HepG2 (cell line): Measurements from ENCODE around the gene APC2. TPM values are rescaled to one million over a fixed set of nuclear protein-coding genes. Genes with fewer than 3 reads are reported as not detected.

Experiments used
- ATAD3A ChIP-seq: sonication (generic); formaldehyde crosslinking; IDR thresholded peaks from 2 replicates; pipeline ENCODE4 v1.4.0; 2020; ENCODE audit warnings: missing genetic modification reagents
- EEA1 ChIP-seq: sonication (generic); formaldehyde crosslinking; IDR thresholded peaks from 2 replicates; pipeline ENCODE4 v1.5.1; 2020; ENCODE audit warnings: mild to moderate bottlenecking, missing genetic modification reagents, borderline replicate concordance
- FOXK2 ChIP-seq: fragments of 450-650 bp; IDR thresholded peaks from 2 replicates; pipeline ENCODE4 v1.6.1; 2016
- GFI1 ChIP-seq: sonication (generic); formaldehyde crosslinking; IDR thresholded peaks from 2 replicates; pipeline ENCODE4 v1.5.0; 2020; ENCODE audit warnings: missing genetic modification reagents, mild to moderate bottlenecking, borderline replicate concordance
- HNRNPLL ChIP-seq: fragments of 200-400 bp; formaldehyde crosslinking; IDR thresholded peaks from 2 replicates; pipeline ENCODE4 v1.6.1; 2017; ENCODE audit warnings: mild to moderate bottlenecking, low read depth, low read length; ENCODE audit not compliant: poor library complexity, severe bottlenecking
- IRX3 ChIP-seq: sonication (generic); formaldehyde crosslinking; IDR thresholded peaks from 2 replicates; pipeline ENCODE4 v1.8.1; 2023; ENCODE audit warnings: mild to moderate bottlenecking, low read depth, missing genetic modification reagents, borderline replicate concordance
- KLF6 ChIP-seq: IDR thresholded peaks from 2 replicates; pipeline ENCODE4 v1.8.0; 2016; ENCODE audit warnings: missing biosample characterization, missing genetic modification reagents
- MTF2 ChIP-seq: sonication (generic); formaldehyde crosslinking; IDR thresholded peaks from 2 replicates; pipeline ENCODE4 v1.5.0; 2020; ENCODE audit warnings: missing genetic modification reagents, borderline replicate concordance
- NAIF1 ChIP-seq: sonication (generic); formaldehyde crosslinking; IDR thresholded peaks from 2 replicates; pipeline ENCODE4 v1.5.0; 2020; ENCODE audit warnings: mild to moderate bottlenecking, missing genetic modification reagents, borderline replicate concordance
- RBM39 ChIP-seq: fragments of 200-400 bp; formaldehyde crosslinking; IDR thresholded peaks from one replicate; pipeline ENCODE4 v1.6.1; 2018; ENCODE audit warnings: antibody characterized with exemption, mild to moderate bottlenecking, low read depth, low read length; ENCODE audit not compliant: poor library complexity, severe bottlenecking
- RXRA ChIP-seq: sonication (generic); formaldehyde crosslinking; IDR thresholded peaks from 2 replicates; pipeline ENCODE4 v1.5.1; 2020; ENCODE audit warnings: missing genetic modification reagents
- SYNCRIP ChIP-seq: fragments of 200-400 bp; formaldehyde crosslinking; IDR thresholded peaks from 2 replicates; pipeline ENCODE4 v1.6.1; 2018; ENCODE audit warnings: mild to moderate bottlenecking, low read depth, low read length; ENCODE audit not compliant: insufficient read depth
- ZKSCAN1 ChIP-seq: fragments of 150-350 bp; IDR thresholded peaks from 2 replicates; pipeline ENCODE4 v1.6.1; 2014; ENCODE audit warnings: low read length
- ZNF292 ChIP-seq: sonication (generic); formaldehyde crosslinking; IDR thresholded peaks from 2 replicates; pipeline ENCODE4 v1.8.1; 2022; ENCODE audit warnings: mild to moderate bottlenecking, low read depth, missing genetic modification reagents, borderline replicate concordance
- ZNF567 ChIP-seq: sonication (generic); formaldehyde crosslinking; IDR thresholded peaks from 2 replicates; pipeline ENCODE4 v1.8.1; 2023; ENCODE audit warnings: mild to moderate bottlenecking, missing genetic modification reagents, borderline replicate concordance
- ZNF670 ChIP-seq: sonication (generic); formaldehyde crosslinking; IDR thresholded peaks from 2 replicates; pipeline ENCODE4 v1.8.0; 2022; ENCODE audit warnings: mild to moderate bottlenecking, missing genetic modification reagents, borderline replicate concordance
- ZNF678 ChIP-seq: sonication (generic); formaldehyde crosslinking; IDR thresholded peaks from 2 replicates; pipeline ENCODE4 v1.4.0; 2020; ENCODE audit warnings: mild to moderate bottlenecking, missing genetic modification reagents
- polyA plus RNA-seq, 8 experiments: library from polyadenylated mRNA; depleted of rRNA in 3 of 8; stranded (reverse) in 7 of 8; unstranded in 1 of 8; fragments of >200 nt; fragmentation: Illumina TruSeq in 4 of 8; extraction: Trizol in 4 of 8; gene quantifications; 2 replicates each; pipeline versions ENCODE4 v1.2.1 to v1.2.3, GENCODE V29; 2011 to 2016; ENCODE audit warnings: low read depth in 4 of 8, missing spikeins in 1 of 8, mixed read lengths in 1 of 8; ENCODE audit not compliant: insufficient read depth in 1 of 8
- total RNA-seq, 5 experiments: library from RNA; depleted of rRNA; stranded (reverse); fragments of >200 nt; fragmentation: Illumina TruSeq; extraction: Trizol; gene quantifications; 2 replicates each; pipeline ENCODE4 v1.2.3, GENCODE V29; 2016; ENCODE audit warnings: low read depth in 1 of 5
- TF ChIP-seq, protein P1 (sequence below): sonication (generic); formaldehyde crosslinking; IDR thresholded peaks from 2 replicates; pipeline ENCODE4 v1.8.1; 2023; ENCODE audit warnings: missing genetic modification reagents, inconsistent platforms, borderline replicate concordance
- TF ChIP-seq, protein P2 (sequence below): sonication (generic); formaldehyde crosslinking; IDR thresholded peaks from 2 replicates; pipeline ENCODE4 v1.4.0; 2020; ENCODE audit warnings: missing genetic modification reagents, borderline replicate concordance
- TF ChIP-seq, protein P3 (sequence below): IDR thresholded peaks from 2 replicates; pipeline ENCODE4 v1.6.1; 2018; ENCODE audit warnings: missing genetic modification reagents
- TF ChIP-seq, protein P4 (sequence below): sonication (generic); formaldehyde crosslinking; IDR thresholded peaks from 2 replicates; pipeline ENCODE4 v1.4.0; 2020; ENCODE audit warnings: missing genetic modification reagents, borderline replicate concordance
- TF ChIP-seq, protein P5 (sequence below): sonication (generic); formaldehyde crosslinking; IDR thresholded peaks from 2 replicates; pipeline ENCODE4 v1.4.0; 2020; ENCODE audit warnings: missing genetic modification reagents, borderline replicate concordance

The APC2 gene
- total and polyA plus RNA-seq, 2 of the 13 experiments (the other 11 are each of a cell fraction or from before 2014, with no cell fraction given), result 0.08 to 0.22 TPM

DNA sequence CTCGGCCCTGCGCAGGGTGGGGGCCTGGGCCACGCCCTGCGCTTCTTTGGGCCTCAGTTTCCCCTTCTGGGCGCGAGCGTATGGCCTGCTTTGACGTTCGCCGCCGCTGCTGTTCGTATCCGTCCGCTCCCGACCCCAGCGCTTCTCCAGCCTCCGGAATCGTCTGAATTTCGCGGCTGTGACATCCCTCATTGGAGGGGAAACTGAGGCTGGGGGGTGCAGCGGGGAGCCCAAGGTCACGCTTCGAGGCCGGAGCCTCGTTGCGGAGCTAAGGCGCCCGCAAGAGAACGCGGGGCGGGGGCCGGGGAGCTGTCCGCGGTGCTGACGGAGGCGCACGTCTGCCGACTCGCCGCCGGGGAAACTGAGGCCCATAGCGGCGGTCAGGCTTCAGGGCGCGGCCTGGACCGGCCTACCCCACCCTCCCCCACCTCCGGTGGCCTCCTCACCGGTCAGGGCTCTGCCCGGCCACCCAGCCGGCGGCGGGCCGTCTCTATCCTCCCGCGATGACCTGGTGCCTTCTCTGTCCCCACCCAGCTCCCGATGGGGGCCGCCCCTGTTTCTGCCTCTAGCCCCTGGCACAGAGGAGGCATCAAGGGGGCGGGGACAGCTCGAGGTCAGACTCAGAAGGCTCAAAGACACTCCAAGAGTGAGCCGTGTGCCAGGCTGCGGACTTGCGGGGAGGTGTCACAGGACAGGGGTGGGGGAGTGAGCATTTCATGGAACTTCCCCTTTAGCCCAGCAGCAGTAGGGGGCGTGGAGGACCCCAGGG is 3.0 kb upstream of the APC2 start (continued):
- peak; percentile 67; the same call in 1 of the 2 replicates for TF ChIP-seq KLF6 (CRISPR knock-in tag)
- TF ChIP-seq, protein P1, sequence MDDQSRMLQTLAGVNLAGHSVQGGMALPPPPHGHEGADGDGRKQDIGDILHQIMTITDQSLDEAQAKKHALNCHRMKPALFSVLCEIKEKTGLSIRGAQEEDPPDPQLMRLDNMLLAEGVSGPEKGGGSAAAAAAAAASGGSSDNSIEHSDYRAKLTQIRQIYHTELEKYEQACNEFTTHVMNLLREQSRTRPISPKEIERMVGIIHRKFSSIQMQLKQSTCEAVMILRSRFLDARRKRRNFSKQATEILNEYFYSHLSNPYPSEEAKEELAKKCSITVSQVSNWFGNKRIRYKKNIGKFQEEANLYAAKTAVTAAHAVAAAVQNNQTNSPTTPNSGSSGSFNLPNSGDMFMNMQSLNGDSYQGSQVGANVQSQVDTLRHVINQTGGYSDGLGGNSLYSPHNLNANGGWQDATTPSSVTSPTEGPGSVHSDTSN (CRISPR knock-in tag), result no peak
- no peak for TF ChIP-seq ZKSCAN1
- no peak for TF ChIP-seq GFI1
- peak; percentile 69; the same call in 1 of the 2 replicates for TF ChIP-seq MTF2 (CRISPR knock-in tag)
- no peak for TF ChIP-seq FOXK2
- no peak for TF ChIP-seq ATAD3A (CRISPR knock-in tag)
- no peak for TF ChIP-seq ZNF292 (CRISPR knock-in tag)
- TF ChIP-seq, protein P2, sequence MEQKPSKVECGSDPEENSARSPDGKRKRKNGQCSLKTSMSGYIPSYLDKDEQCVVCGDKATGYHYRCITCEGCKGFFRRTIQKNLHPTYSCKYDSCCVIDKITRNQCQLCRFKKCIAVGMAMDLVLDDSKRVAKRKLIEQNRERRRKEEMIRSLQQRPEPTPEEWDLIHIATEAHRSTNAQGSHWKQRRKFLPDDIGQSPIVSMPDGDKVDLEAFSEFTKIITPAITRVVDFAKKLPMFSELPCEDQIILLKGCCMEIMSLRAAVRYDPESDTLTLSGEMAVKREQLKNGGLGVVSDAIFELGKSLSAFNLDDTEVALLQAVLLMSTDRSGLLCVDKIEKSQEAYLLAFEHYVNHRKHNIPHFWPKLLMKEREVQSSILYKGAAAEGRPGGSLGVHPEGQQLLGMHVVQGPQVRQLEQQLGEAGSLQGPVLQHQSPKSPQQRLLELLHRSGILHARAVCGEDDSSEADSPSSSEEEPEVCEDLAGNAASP (CRISPR knock-in tag), result 0 out of 2 replicates have a peak, but pooled peaks have one; percentile 59
- TF ChIP-seq RXRA, result no peak
- TF ChIP-seq NAIF1 (CRISPR knock-in tag), result no peak
- TF ChIP-seq IRX3 (CRISPR knock-in tag), result no peak
- no peak for TF ChIP-seq EEA1
- TF ChIP-seq, protein P3, sequence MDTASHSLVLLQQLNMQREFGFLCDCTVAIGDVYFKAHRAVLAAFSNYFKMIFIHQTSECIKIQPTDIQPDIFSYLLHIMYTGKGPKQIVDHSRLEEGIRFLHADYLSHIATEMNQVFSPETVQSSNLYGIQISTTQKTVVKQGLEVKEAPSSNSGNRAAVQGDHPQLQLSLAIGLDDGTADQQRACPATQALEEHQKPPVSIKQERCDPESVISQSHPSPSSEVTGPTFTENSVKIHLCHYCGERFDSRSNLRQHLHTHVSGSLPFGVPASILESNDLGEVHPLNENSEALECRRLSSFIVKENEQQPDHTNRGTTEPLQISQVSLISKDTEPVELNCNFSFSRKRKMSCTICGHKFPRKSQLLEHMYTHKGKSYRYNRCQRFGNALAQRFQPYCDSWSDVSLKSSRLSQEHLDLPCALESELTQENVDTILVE, result no peak
- TF ChIP-seq, protein P4, sequence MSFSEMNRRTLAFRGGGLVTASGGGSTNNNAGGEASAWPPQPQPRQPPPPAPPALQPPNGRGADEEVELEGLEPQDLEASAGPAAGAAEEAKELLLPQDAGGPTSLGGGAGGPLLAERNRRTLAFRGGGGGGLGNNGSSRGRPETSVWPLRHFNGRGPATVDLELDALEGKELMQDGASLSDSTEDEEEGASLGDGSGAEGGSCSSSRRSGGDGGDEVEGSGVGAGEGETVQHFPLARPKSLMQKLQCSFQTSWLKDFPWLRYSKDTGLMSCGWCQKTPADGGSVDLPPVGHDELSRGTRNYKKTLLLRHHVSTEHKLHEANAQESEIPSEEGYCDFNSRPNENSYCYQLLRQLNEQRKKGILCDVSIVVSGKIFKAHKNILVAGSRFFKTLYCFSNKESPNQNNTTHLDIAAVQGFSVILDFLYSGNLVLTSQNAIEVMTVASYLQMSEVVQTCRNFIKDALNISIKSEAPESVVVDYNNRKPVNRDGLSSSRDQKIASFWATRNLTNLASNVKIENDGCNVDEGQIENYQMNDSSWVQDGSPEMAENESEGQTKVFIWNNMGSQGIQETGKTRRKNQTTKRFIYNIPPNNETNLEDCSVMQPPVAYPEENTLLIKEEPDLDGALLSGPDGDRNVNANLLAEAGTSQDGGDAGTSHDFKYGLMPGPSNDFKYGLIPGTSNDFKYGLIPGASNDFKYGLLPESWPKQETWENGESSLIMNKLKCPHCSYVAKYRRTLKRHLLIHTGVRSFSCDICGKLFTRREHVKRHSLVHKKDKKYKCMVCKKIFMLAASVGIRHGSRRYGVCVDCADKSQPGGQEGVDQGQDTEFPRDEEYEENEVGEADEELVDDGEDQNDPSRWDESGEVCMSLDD (CRISPR knock-in tag), result no peak
- no peak for TF ChIP-seq ZNF567 (CRISPR knock-in tag)
- no peak for TF ChIP-seq HNRNPLL
- no peak for TF ChIP-seq SYNCRIP
- no peak for TF ChIP-seq RBM39
- no peak for TF ChIP-seq ZNF670 (CRISPR knock-in tag)
- TF ChIP-seq ZNF678 (CRISPR knock-in tag), result no peak
- TF ChIP-seq, protein P5, sequence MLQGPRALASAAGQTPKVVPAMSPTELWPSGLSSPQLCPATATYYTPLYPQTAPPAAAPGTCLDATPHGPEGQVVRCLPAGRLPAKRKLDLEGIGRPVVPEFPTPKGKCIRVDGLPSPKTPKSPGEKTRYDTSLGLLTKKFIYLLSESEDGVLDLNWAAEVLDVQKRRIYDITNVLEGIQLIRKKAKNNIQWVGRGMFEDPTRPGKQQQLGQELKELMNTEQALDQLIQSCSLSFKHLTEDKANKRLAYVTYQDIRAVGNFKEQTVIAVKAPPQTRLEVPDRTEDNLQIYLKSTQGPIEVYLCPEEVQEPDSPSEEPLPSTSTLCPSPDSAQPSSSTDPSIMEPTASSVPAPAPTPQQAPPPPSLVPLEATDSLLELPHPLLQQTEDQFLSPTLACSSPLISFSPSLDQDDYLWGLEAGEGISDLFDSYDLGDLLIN (CRISPR knock-in tag), result no peak
